NCI-H1694 treated with DMSO at 0.1 percent for 48 hours (cell line): ENCODE data around the gene CYP24A1.

Source experiments
- DNase-seq: peaks from one replicate; lab custom pipeline; 2025; lab: John Stamatoyannopoulos, UW

CYP24A1 gene

GRCh38 chr20:54203281-54203680 lies 29.5 kb upstream of the CYP24A1 start:
- DNase-seq, result no peak

GRCh38 chr20:54201268-54201846 lies 27.6 kb upstream of the CYP24A1 start:
- DNase-seq, result no peak

GRCh38 chr20:54200487-54201267 lies 26.9 kb upstream of the CYP24A1 start:
- DNase-seq, result no peak

- peak; percentile 54 for DNase-seq
Measured at GRCh38 chr20:54199721-54200176, 26.0 kb upstream of the CYP24A1 start.

GRCh38 chr20:54199283-54199682 lies 25.5 kb upstream of the CYP24A1 start:
- no peak for DNase-seq

GRCh38 chr20:54197621-54198604 lies 24.1 kb upstream of the CYP24A1 start:
- DNase-seq, result no peak

- DNase-seq, result no peak
Measured at GRCh38 chr20:54195483-54196472, 22.0 kb upstream of the CYP24A1 start.

- DNase-seq, result no peak
Measured at GRCh38 chr20:54194724-54195438, 21.1 kb upstream of the CYP24A1 start.

GRCh38 chr20:54193817-54194216 lies 20.0 kb upstream of the CYP24A1 start:
- DNase-seq, result no peak

- DNase-seq, result no peak
Measured at GRCh38 chr20:54190217-54190616, 16.4 kb upstream of the CYP24A1 start.

- no peak for DNase-seq
Measured at GRCh38 chr20:54189630-54190029, 15.8 kb upstream of the CYP24A1 start.

GRCh38 chr20:54188132-54188849 lies 14.5 kb upstream of the CYP24A1 start:
- DNase-seq, result no peak

GRCh38 chr20:54184904-54185626 lies 11.3 kb upstream of the CYP24A1 start:
- DNase-seq, result no peak

GRCh38 chr20:54184071-54184470 lies 10.3 kb upstream of the CYP24A1 start:
- no peak for DNase-seq

GRCh38 chr20:54180931-54181330 lies 7.1 kb upstream of the CYP24A1 start:
- DNase-seq, result no peak

GRCh38 chr20:54179946-54180345 lies 6.2 kb upstream of the CYP24A1 start:
- no peak for DNase-seq

- DNase-seq, result no peak
Measured at GRCh38 chr20:54178256-54178655, 4.5 kb upstream of the CYP24A1 start.

GRCh38 chr20:54177378-54177777 lies 3.6 kb upstream of the CYP24A1 start:
- DNase-seq, result no peak

GRCh38 chr20:54176610-54177009 lies 2.8 kb upstream of the CYP24A1 start:
- DNase-seq, result no peak
